Ovary (tissue), 9 donors: ENCODE measurements around the gene KRTAP10-7. TPM values are rescaled to one million over a fixed set of nuclear protein-coding genes. Genes with fewer than 3 reads are reported as not detected.

ENCODE experiments used
- DNase-seq, 5 donors: peaks; one replicate each; pipeline ENCODE4 v3.0.0-alpha.2; 2019 to 2020
- H3K27ac ChIP-seq, 2 donors: fragments of 200-600 bp; one replicate each; pipeline versions ENCODE4 v1.5.1 to v1.8.0; 2019 to 2022
- H3K27me3 ChIP-seq: fragments of 200-600 bp; one replicate; pipeline ENCODE4 v1.8.0; 2022
- H3K36me3 ChIP-seq: fragments of 200-600 bp; sonication (generic); one replicate; pipeline ENCODE4 v1.5.1; 2019
- H3K4me1 ChIP-seq: one replicate; pipeline ENCODE4 v1.8.1; 2013; ENCODE audit warnings: mild to moderate bottlenecking, moderate library complexity; ENCODE audit not compliant: insufficient read depth
- H3K4me3 ChIP-seq: fragments of 200-600 bp; sonication (generic); one replicate; pipeline ENCODE4 v1.5.1; 2017
- H3K9me3 ChIP-seq, 2 donors: fragments of 200-600 bp in 1 of 2; sonication (generic) in 1 of 2; one replicate each; pipeline versions ENCODE4 v1.5.1 to v1.8.1; 2013 to 2019; ENCODE audit warnings: mild to moderate bottlenecking in 1 of 2, moderate library complexity in 1 of 2
- CTCF ChIP-seq, 3 donors: fragments of 450-650 bp in 2 of 3; fragments of 200-600 bp in 1 of 3; IDR thresholded peaks; one replicate each; pipeline versions ENCODE4 v1.5.1 to v1.8.0; 2016 to 2022; ENCODE audit warnings: antibody characterized with exemption in 3 of 3, mild to moderate bottlenecking in 1 of 3
- EP300 ChIP-seq: sonication (generic); formaldehyde crosslinking; IDR thresholded peaks from one replicate; pipeline ENCODE4 v1.6.1; 2017; ENCODE audit warnings: antibody characterized with exemption
- POLR2A ChIP-seq: fragments of 450-650 bp; IDR thresholded peaks from one replicate; pipeline ENCODE4 v1.6.1; 2017; ENCODE audit warnings: antibody characterized with exemption, mild to moderate bottlenecking, moderate library complexity
- WGBS, 3 donors: extraction: QIAGEN DNeasy Blood & Tissue Kit in 1 of 3; methylation state at CpG; one replicate each; pipeline versions ENCODE4 v1.1.5 to v1.1.7; 2013 to 2017; 5-methylcytosine and 5-hydroxymethylcytosine counted together
- intact Hi-C, 4 donors: fragments of 100-400 bp; cut with DNase I; formaldehyde crosslinking; loops; one replicate each; pipeline versions ENCODE4 v1.11.0 to v1.15.1; 2022 to 2023
- polyA plus RNA-seq, 2 donors: library from polyadenylated mRNA; stranded (reverse); fragments of 200-250 nt in 1 of 2; fragments of 350-450 nt in 1 of 2; fragmentation: Illumina TruSeq in 1 of 2; extraction: RNeasy Lipid Tissue Mini Kit (QIAGEN cat#74804) in 1 of 2; gene quantifications; one replicate each; pipeline ENCODE4 v1.2.3, GENCODE V29; 2013 to 2014
- total RNA-seq, 7 donors: library from RNA; depleted of rRNA in 2 of 7; stranded (reverse); fragments of >200 nt in 2 of 7; fragmentation: NEBNext Ultra II Directional in 3 of 7; extraction: Animal tissue kit (Norgen Biotek cat#: 25700) in 3 of 7; gene quantifications; one replicate each; pipeline versions ENCODE4 v1.1.0 to v1.2.4, GENCODE V29; 2016 to 2023
- donor health status: DM: no; HTN: no; CAD: no; lungs with moderate emphysema.
- donor health status: DM: no; HTN: no; CAD: no.
- donor health status: Bipolar disorder and iron deficiency.
- donor health status: DM: yes; HTN: yes; CAD: no.
- donor health status: DM: no; HTN: no; CAD: no.
- donor health status: DM: yes; HTN: yes; CAD: no.

KRTAP10-7 gene
- total and polyA plus RNA-seq, 9 donors = not detected

- intact Hi-C loops = no loop called here
- H3K4me3 ChIP-seq = no peak overlapping the region
- 84 to 90% (median 89%) methylated on average over 4 of the region's 4 CpGs for WGBS, 3 donors
- TF ChIP-seq POLR2A (no peak), EP300 (no peak), CTCF (IDR thresholded peaks at IDR 0.05) (no peak)
- no peaks in the 10 kb centered on the region for H3K9me3 ChIP-seq
- H3K27ac ChIP-seq = no peak overlapping the region
- H3K36me3 ChIP-seq = no peaks in the 10 kb centered on the region
- DNase-seq = no peak
- H3K4me1 ChIP-seq = no peaks in the 10 kb centered on the region
- no peaks in the 10 kb centered on the region for H3K27me3 ChIP-seq
Observed at GRCh38 chr21:44611551-44611950, 11.2 kb downstream of the KRTAP10-7 start.

- intact Hi-C loops = no loop called here
- TF ChIP-seq POLR2A (no peak), EP300 (no peak), CTCF (IDR thresholded peaks at IDR 0.05) (no peak)
- no peaks in the 10 kb centered on the region for H3K36me3 ChIP-seq
- H3K27ac ChIP-seq = no peak within 1 kb of the TSS
- H3K27me3 ChIP-seq = no peaks in the 10 kb centered on the region
- no peaks in the 10 kb centered on the region for H3K4me1 ChIP-seq
- H3K4me3 ChIP-seq = no peak within 1 kb of the TSS
- no peaks in the 10 kb centered on the region for H3K9me3 ChIP-seq
- DNase-seq = no peak
- WGBS, 3 donors = 74 to 89% (median 84%) methylated on average over 6 to 8 of the region's 8 CpGs
Observed at GRCh38 chr21:44612029-44612486, 11.7 kb downstream of the KRTAP10-7 start, which contains the start of gene KRTAP10-8. KRTAP10-8 (plus strand) TSS chr21:44612079; CDS start chr21:44612101, 22 bp downstream.

- H3K4me3 ChIP-seq = no peak overlapping the region
- H3K27ac ChIP-seq = no peak overlapping the region
- H3K27me3 ChIP-seq = no peaks in the 10 kb centered on the region
- 77 to 82% (median 79%) methylated on average over 13 of the region's 13 CpGs for whole genome bisulfite sequencing, 3 donors
- intact Hi-C loops = no loop called here
- no peaks in the 10 kb centered on the region for H3K9me3 ChIP-seq
- no peaks in the 10 kb centered on the region for H3K36me3 ChIP-seq
- TF ChIP-seq POLR2A (no peak), CTCF (IDR thresholded peaks at IDR 0.05) (no peak), EP300 (no peak)
- DNase-seq = no peak
- no peaks in the 10 kb centered on the region for H3K4me1 ChIP-seq
Observed at GRCh38 chr21:44612669-44613229, 12.4 kb downstream of the KRTAP10-7 start.

GRCh38 chr21:44613386-44614155 is 13.2 kb downstream of the KRTAP10-7 start:
- DNase-seq = no peak
- intact Hi-C loops = no loop called here
- Histone ChIP-seq H3K36me3 (no peaks in the 10 kb centered on the region), H3K9me3 (no peaks in the 10 kb centered on the region), H3K27ac (no peak overlapping the region), H3K4me3 (no peak overlapping the region), H3K4me1 (no peaks in the 10 kb centered on the region), H3K27me3 (no peaks in the 10 kb centered on the region)
- 80 to 82% (median 81%) methylated on average over 25 to 26 of the region's 26 CpGs for WGBS, 3 donors
- TF ChIP-seq CTCF (IDR thresholded peaks at IDR 0.05) (no peak), POLR2A (no peak), EP300 (no peak)
